Activated CD8-positive, alpha-beta memory T cell treated with anti-CD3 and anti-CD28 coated beads for 36 hours (primary cell): ENCODE results near the gene DCTPP1. TPM values are rescaled to one million over a fixed set of nuclear protein-coding genes. Genes with fewer than 3 reads are reported as not detected.

ENCODE experiments used
- CTCF ChIA-PET: fragments of 350-600 bp; sonication (Branson Sonifier 250); formaldehyde crosslinking; loops from one replicate; lab custom pipeline; 2021; ENCODE audit warnings: antibody characterized with exemption; lab: Charles Lee
- POLR2A ChIA-PET: fragments of 350-600 bp; sonication (Branson Sonifier 250); formaldehyde crosslinking; loops from one replicate; lab custom pipeline; 2021; ENCODE audit warnings: antibody characterized with exemption; lab: Charles Lee
- total RNA-seq, 2 experiments: library from RNA; stranded (reverse); gene quantifications; one replicate each; pipeline ENCODE4 v1.2.3, GENCODE V29; 2021

The DCTPP1 gene
- total RNA-seq, 2 experiments from 2014 or later: 182 TPM

GRCh38 chr16:30434852-30435251, 5.0 kb upstream of the DCTPP1 start:
- ChIA-PET CTCF (interaction anchor here (0.7 to 1.6 kb wide), 4 partner anchors 14 to 48 kb away, joined by 3 to 5 read pairs (median 4); no protein-coding TSS in a partner anchor), POLR2A (interaction anchor here (0.6 to 0.8 kb wide), 5 partner anchors 24 to 164 kb away, joined by 3 to 8 read pairs (median 3); no protein-coding TSS in a partner anchor)

- ChIA-PET POLR2A (interaction anchor here (0.5 to 1.9 kb wide), 15 partner anchors 11 to 311 kb away, joined by 3 to 12 read pairs (median 4); partner anchors contain the start of genes ZNF688, ZNF689, ZNF747 and ZNF771), CTCF (interaction anchor here (0.6 to 2.4 kb wide), 29 partner anchors 10 to 231 kb away, joined by 3 to 20 read pairs (median 5); partner anchors contain the start of genes ITGAL, SEPHS2, ZNF48 and ZNF747)
Observed at GRCh38 chr16:30430428-30430970, 669 bp upstream of the DCTPP1 start.

- CTCF ChIA-PET: interaction anchor here (0.6 to 2.4 kb wide), 35 partner anchors 8 to 984 kb away, joined by 3 to 20 read pairs (median 5); partner anchors contain the start of genes ITGAL, SEPHS2, ZNF48 and ZNF747
- POLR2A ChIA-PET: interaction anchor here (0.7 to 1.9 kb wide), 15 partner anchors 10 to 337 kb away, joined by 3 to 12 read pairs (median 4); partner anchors contain the start of genes TBX6, ZNF688, ZNF689 and ZNF747
Observed at GRCh38 chr16:30429418-30429677, 482 bp downstream of the DCTPP1 start.

- POLR2A ChIA-PET: no interaction called here
- CTCF ChIA-PET: interaction anchor here (1.4 kb wide), 1 partner anchor 8 kb away, joined by 3 read pairs; no protein-coding TSS in a partner anchor
Observed at GRCh38 chr16:30428055-30428454, 1.8 kb downstream of the DCTPP1 start.

GRCh38 chr16:30421010-30421409, 8.8 kb downstream of the DCTPP1 start:
- ChIA-PET CTCF (interaction anchor here (1.1 to 1.7 kb wide), 2 partner anchors 9 to 12 kb away, joined by 3 to 10 read pairs; partner anchors contain the start of gene DCTPP1), POLR2A (no interaction called here)

- ChIA-PET CTCF (interaction anchor here (1.2 to 2.9 kb wide), 6 partner anchors 8 to 233 kb away, joined by 3 to 28 read pairs (median 4); partner anchors contain the start of genes DCTPP1 and ZNF771), POLR2A (interaction anchor here (0.5 to 1.3 kb wide), 13 partner anchors 8 to 192 kb away, joined by 3 to 10 read pairs (median 4); partner anchors contain the start of genes DCTPP1, ITGAL, SEPHS2 and SEPTIN1)
Observed at GRCh38 chr16:30418350-30419181, 11.3 kb downstream of the DCTPP1 start.

GRCh38 chr16:30417529-30418349, 12.1 kb downstream of the DCTPP1 start:
- POLR2A ChIA-PET: interaction anchor here (0.5 to 1.3 kb wide), 13 partner anchors 9 to 193 kb away, joined by 3 to 10 read pairs (median 4); partner anchors contain the start of genes DCTPP1, ITGAL, SEPHS2 and SEPTIN1
- CTCF ChIA-PET: interaction anchor here (0.6 to 2.9 kb wide), 7 partner anchors 9 to 232 kb away, joined by 3 to 28 read pairs (median 3); partner anchors contain the start of genes DCTPP1 and ZNF771

- ChIA-PET CTCF (interaction anchor here (0.6 to 2.9 kb wide), 6 partner anchors 8 to 231 kb away, joined by 3 to 28 read pairs (median 3); partner anchors contain the start of genes DCTPP1 and ZNF771), POLR2A (interaction anchor here (0.7 to 1.3 kb wide), 10 partner anchors 10 to 194 kb away, joined by 3 to 10 read pairs (median 4); partner anchors contain the start of genes DCTPP1, ITGAL, SEPHS2 and SEPTIN1)
Observed at GRCh38 chr16:30416624-30417528, 13.0 kb downstream of the DCTPP1 start.

- ChIA-PET POLR2A (no interaction called here), CTCF (interaction anchor here (0.9 to 2.9 kb wide), 3 partner anchors 8 to 42 kb away, joined by 3 to 28 read pairs (median 5); partner anchors contain the start of genes DCTPP1 and ZNF771)
Observed at GRCh38 chr16:30416047-30416603, 13.7 kb downstream of the DCTPP1 start.

- POLR2A ChIA-PET: no interaction called here
- CTCF ChIA-PET: interaction anchor here (1.2 kb wide), 1 partner anchor 184 kb away, joined by 3 read pairs; no protein-coding TSS in a partner anchor
Observed at GRCh38 chr16:30414159-30414558, 15.7 kb downstream of the DCTPP1 start.

- POLR2A ChIA-PET: no interaction called here
- CTCF ChIA-PET: interaction anchor here (2.9 kb wide), 1 partner anchor 18 kb away, joined by 10 read pairs; the partner anchor contains the start of gene ZNF48
Observed at GRCh38 chr16:30413112-30413806, 16.6 kb downstream of the DCTPP1 start.

GRCh38 chr16:30409125-30410060, 20.4 kb downstream of the DCTPP1 start:
- ChIA-PET POLR2A (interaction anchor here (0.6 to 1.8 kb wide), 7 partner anchors 9 to 83 kb away, joined by 3 to 8 read pairs (median 6); partner anchors contain the start of gene SEPTIN1), CTCF (interaction anchor here (0.6 to 4.1 kb wide), 31 partner anchors 8 to 404 kb away, joined by 3 to 28 read pairs (median 4); partner anchors contain the start of genes DCTPP1, SEPTIN1, TBC1D10B and ZNF48)

GRCh38 chr16:30407804-30408534, 21.9 kb downstream of the DCTPP1 start:
- ChIA-PET CTCF (interaction anchor here (0.6 to 4.1 kb wide), 8 partner anchors 10 to 217 kb away, joined by 4 to 28 read pairs (median 6); partner anchors contain the start of genes DCTPP1, SEPTIN1 and ZNF48), POLR2A (interaction anchor here (0.6 to 1.9 kb wide), 14 partner anchors 9 to 226 kb away, joined by 3 to 10 read pairs (median 3); partner anchors contain the start of genes CD2BP2, DCTPP1, SEPTIN1 and ZNF48)
